Endothelial cell of umbilical vein (primary cell): ENCODE results near the gene RIPOR3.

Experiments
- MYC ChIP-seq: IDR thresholded peaks from one replicate; pipeline ENCODE4 v1.6.1; 2011; ENCODE audit warnings: mild to moderate bottlenecking, low read depth, low read length
- POLR2A ChIP-seq: IDR thresholded peaks from 2 replicates; pipeline ENCODE4 v1.6.1; 2012; ENCODE audit warnings: low read depth, mild to moderate bottlenecking, control low read depth, low read length
- TF ChIP-seq, protein P1 (sequence below), 2 donors: IDR thresholded peaks; 1 replicate in 1 of 2; 2 replicates in 1 of 2; pipeline ENCODE4 v1.5.1; 2011; ENCODE audit warnings: low read length in 2 of 2, mild to moderate bottlenecking in 2 of 2, moderate library complexity in 2 of 2, control low read depth in 1 of 2, inconsistent platforms in 1 of 2, low read depth in 1 of 2; ENCODE audit not compliant: insufficient read depth in 1 of 2; ENCODE audit errors: extremely low read depth in 1 of 2

DNA sequence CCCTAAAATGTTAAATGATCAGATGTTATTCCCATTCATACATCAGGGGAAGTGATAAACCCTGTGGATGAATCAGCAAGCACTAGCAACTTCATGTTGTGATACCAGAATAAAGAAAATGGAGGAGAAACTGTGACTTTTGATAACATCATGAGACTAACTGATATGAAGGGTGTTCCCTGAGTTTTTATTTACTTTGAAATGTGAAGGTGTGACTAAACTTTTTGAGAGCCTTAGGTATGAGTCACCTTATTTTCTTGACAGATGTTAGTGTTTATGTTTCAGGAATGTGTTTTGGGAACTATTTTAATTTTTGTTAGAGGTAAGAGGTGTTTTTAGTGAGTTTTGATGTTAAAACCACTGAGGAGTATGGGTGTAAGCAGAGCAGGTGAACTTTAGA, 44.5 kb upstream of the RIPOR3 start:
- TF ChIP-seq POLR2A (no peak), MYC (no peak)
- TF ChIP-seq, protein P1, sequence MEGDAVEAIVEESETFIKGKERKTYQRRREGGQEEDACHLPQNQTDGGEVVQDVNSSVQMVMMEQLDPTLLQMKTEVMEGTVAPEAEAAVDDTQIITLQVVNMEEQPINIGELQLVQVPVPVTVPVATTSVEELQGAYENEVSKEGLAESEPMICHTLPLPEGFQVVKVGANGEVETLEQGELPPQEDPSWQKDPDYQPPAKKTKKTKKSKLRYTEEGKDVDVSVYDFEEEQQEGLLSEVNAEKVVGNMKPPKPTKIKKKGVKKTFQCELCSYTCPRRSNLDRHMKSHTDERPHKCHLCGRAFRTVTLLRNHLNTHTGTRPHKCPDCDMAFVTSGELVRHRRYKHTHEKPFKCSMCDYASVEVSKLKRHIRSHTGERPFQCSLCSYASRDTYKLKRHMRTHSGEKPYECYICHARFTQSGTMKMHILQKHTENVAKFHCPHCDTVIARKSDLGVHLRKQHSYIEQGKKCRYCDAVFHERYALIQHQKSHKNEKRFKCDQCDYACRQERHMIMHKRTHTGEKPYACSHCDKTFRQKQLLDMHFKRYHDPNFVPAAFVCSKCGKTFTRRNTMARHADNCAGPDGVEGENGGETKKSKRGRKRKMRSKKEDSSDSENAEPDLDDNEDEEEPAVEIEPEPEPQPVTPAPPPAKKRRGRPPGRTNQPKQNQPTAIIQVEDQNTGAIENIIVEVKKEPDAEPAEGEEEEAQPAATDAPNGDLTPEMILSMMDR (IDR thresholded peaks at IDR 0.05; ENCODE audit: extremely low read depth in 1 of 2, insufficient read depth in 1 of 2, low read depth in 1 of 2, low read length in 2 of 2): no peak
